Heart right ventricle (tissue), 16 donors: ENCODE data around the gene FILIP1L. TPM values are rescaled to one million over a fixed set of nuclear protein-coding genes. Genes with fewer than 3 reads are reported as not detected.
A peak's percentile ranks its signal among the peaks of the same experiment; 100 is the strongest.
"Not testable (repeated sequence)": the region's sequence is repeated elsewhere in the genome, so short reads cannot be mapped to it uniquely, and the experiment has no call there.

Experiments used
- ATAC-seq, 8 donors: fragments of 200-7000 bp; cut with Tn5 transposase; one replicate each; pipeline ENCODE4 v1.9.1; 2020; ENCODE audit warnings: mild to moderate bottlenecking in 8 of 8, moderate library complexity in 8 of 8, moderate number of reproducible peaks in 1 of 8
- DNase-seq, 2 donors: peaks; one replicate each; pipeline ENCODE4 v3.0.0-alpha.2; 2020
- H3K27ac ChIP-seq, 10 donors: fragments of 200-600 bp; sonication (generic) in 2 of 10; one replicate each; pipeline versions ENCODE4 v1.5.0 to v1.8.0; 2020 to 2022; ENCODE audit warnings: mild to moderate bottlenecking in 3 of 10
- H3K27me3 ChIP-seq, 7 donors: fragments of 200-600 bp; one replicate each; pipeline ENCODE4 v1.8.0; 2021 to 2022; ENCODE audit warnings: mild to moderate bottlenecking in 2 of 7
- H3K36me3 ChIP-seq, 9 donors: fragments of 200-600 bp; sonication (generic) in 1 of 9; one replicate each; pipeline versions ENCODE4 v1.5.0 to v1.8.0; 2020 to 2022; ENCODE audit warnings: mild to moderate bottlenecking in 2 of 9
- H3K4me1 ChIP-seq, 9 donors: fragments of 200-600 bp; sonication (generic) in 1 of 9; one replicate each; pipeline versions ENCODE4 v1.5.0 to v1.8.0; 2020 to 2022; ENCODE audit warnings: mild to moderate bottlenecking in 4 of 9
- H3K4me3 ChIP-seq, 10 donors: fragments of 200-600 bp; sonication (generic) in 2 of 10; one replicate each; pipeline versions ENCODE4 v1.5.0 to v1.8.0; 2020 to 2022; ENCODE audit warnings: mild to moderate bottlenecking in 7 of 10, moderate library complexity in 2 of 10
- H3K9me3 ChIP-seq, 11 donors: fragments of 200-600 bp in 10 of 11; sonication (generic) in 2 of 11; one replicate each; pipeline versions ENCODE4 v1.5.0 to v1.8.0; 2013 to 2022; ENCODE audit warnings: mild to moderate bottlenecking in 2 of 11, control low read depth in 1 of 11, moderate library complexity in 1 of 11
- WGBS, 2 donors: extraction: QIAGEN DNeasy Blood & Tissue Kit; methylation state at CpG; one replicate each; pipeline ENCODE4 v1.1.7; 2013; ENCODE audit warnings: inconsistent platforms in 1 of 2; 5-methylcytosine and 5-hydroxymethylcytosine counted together
- intact Hi-C, 10 donors: fragments of 100-400 bp; cut with DNase I; formaldehyde crosslinking; loops; one replicate each; pipeline versions ENCODE4 v1.11.1 to v1.14.2; 2022
- polyA plus RNA-seq, 2 donors: library from polyadenylated mRNA; stranded (reverse); fragments of 200-250 nt; gene quantifications; one replicate each; pipeline ENCODE4 v1.2.3, GENCODE V29; 2013
- total RNA-seq, 10 donors: library from RNA; stranded (reverse); fragmentation: NEBNext Ultra II Directional in 3 of 10; extraction: Animal tissue kit (Norgen Biotek cat#: 25700) in 3 of 10; gene quantifications; one replicate each; pipeline versions ENCODE4 v1.2.1 to v1.2.4, GENCODE V29; 2021 to 2023
- TF ChIP-seq, protein P1 (sequence below), 9 donors: fragments of 200-600 bp; sonication (generic) in 2 of 9; IDR thresholded peaks; one replicate each; pipeline versions ENCODE4 v1.5.0 to v1.8.0; 2021 to 2022; ENCODE audit warnings: antibody characterized with exemption in 9 of 9, mild to moderate bottlenecking in 5 of 9, moderate library complexity in 1 of 9
- donor health status: Arrhythmogenic right ventricular cardiomyopathy.
- donor health status: ischemic (EF 13 %, LVEDD 7.1; RV severe dilation, severe dysfunction).
- donor health status: healthy with polysubstance abuse.
- donor health status: DM: no; HTN: yes; CAD: no.
- donor health status: DM: no; HTN: no; CAD: no.
- donor health status: ischemic (EF 25% LVEDD 6.9; RV normal size, moderate dysfunction).
- donor health status: ischemic (EF 25% LVEDD 5.7; RV mildly dilated, moderate dysfunction).
- donor health status: healthy.
- donor health status: DM: yes; HTN: yes; CAD: no.
- donor health status: Ischemic cardiomyopathy.
- donor health status: ischemic (EF 35%, LVEDD 5.7; RV mildly dilated, moderate dysfunction).
- donor health status: nonischemic (EF 11% LVEDD 7.7; RV severe dilation, severe dysfunction).
- donor health status: DM: yes; HTN: yes; CAD: no.
- donor health status: PGD.
- donor health status: ischemic (EF 29% LVEDD 5.4; RV normal size, mild dysfunction).
- donor health status: nonischemic (EF 23%, LVEDD 6.1; RV moderate dilation, normal function).

The FILIP1L gene
- total and polyA plus RNA-seq, 12 donors, result 15.9 to 134 (median 64.3) TPM

DNA sequence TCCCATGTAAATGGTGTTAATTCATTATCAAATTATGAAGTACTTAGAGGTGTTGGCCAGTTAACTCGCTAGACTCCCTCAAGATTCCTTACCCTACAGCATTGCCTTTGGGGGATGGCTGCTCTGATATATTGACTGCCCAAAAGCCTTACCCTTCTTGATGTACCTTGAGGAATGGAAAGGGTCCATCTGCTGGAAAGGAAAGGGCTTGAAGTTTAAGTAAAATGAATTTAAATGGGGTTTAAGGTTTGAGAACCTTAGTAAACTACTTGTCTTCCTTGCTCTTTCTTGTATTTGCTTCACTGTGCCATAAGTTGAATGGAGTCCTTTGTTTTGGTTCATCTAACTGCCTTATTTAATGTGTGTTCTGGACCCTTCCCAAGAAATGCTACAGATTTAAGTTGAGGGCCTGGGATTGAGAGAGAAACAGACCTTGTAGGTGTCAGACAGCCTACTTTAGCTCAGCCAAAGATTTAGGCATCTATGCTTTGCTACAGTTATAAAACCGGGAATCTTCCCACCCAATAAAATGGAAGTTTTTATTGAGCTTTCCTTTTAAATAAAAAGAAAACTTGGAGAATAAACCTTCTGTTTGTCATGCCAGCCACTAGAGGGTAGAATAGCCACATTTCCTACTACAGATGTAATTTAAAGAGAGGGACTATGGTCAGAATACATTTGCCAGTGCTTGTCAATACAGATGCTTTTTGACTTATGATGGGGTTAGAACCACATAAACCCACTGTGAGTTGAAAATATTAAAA lies 271.3 kb downstream of the FILIP1L start:
- intact Hi-C loops, result loop anchor here in 8 of 10 donors (1.0 to 10.0 kb wide), 12 partner anchors 164 to 414 kb away; no protein-coding TSS in a partner anchor
- WGBS, 2 donors, result 28 to 35% methylated on average over 2 of the region's 2 CpGs

DNA sequence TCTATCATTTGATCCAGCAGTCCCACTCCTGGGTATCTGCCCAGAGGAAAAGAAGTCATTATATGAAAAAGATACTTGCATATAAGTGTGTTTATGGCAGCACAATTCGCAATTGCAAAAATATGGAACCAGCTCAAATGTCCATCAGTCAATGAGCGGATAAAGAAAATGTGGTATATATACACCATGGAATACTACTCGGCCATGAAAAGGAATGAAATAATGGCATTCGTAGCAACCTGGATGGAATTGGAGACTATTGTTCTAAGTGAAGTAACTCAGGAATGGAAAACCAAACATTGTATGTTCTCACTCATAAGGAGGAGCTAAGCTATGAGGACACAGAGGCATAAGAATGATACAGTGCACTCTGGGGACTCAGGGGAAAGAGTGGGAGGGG lies 272.4 kb downstream of the FILIP1L start:
- WGBS, 2 donors, result 98 to 99% methylated on average over 4 of the region's 4 CpGs
- H3K27ac ChIP-seq, H3K4me3 ChIP-seq, H3K27me3 ChIP-seq, H3K9me3 ChIP-seq, ATAC-seq, DNase-seq: not testable (repeated sequence)
- intact Hi-C loops, result loop anchor here in 8 of 10 donors (2.0 to 10.0 kb wide), 11 partner anchors 165 to 415 kb away; no protein-coding TSS in a partner anchor
- Histone ChIP-seq H3K4me1 (peaks cover 0 to 60% (median 47%) of the 10 kb centered on the region in 9 donors), H3K36me3 (peaks cover 0 to 13% (median 0%) of the 10 kb centered on the region in 9 donors)

More for the DNA sequence above, 271.3 kb downstream of the FILIP1L start:
- Histone ChIP-seq H3K27me3 (no peaks in the 10 kb centered on the region), H3K4me3 (peak overlapping the region in 1 of 10 donors; percentile 3), H3K36me3 (peaks cover 0 to 11% (median 0%) of the 10 kb centered on the region in 9 donors), H3K9me3 (no peaks in the 10 kb centered on the region), H3K27ac (peak overlapping the region in 8 of 10 donors; percentile 2 to 81 (median 76)), H3K4me1 (peaks cover 0 to 60% (median 50%) of the 10 kb centered on the region in 9 donors)
- DNase-seq (peak in 1 of 2 donors; percentile 32), ATAC-seq (peak; percentile 49 to 83 (median 74))
- TF ChIP-seq, protein P1, sequence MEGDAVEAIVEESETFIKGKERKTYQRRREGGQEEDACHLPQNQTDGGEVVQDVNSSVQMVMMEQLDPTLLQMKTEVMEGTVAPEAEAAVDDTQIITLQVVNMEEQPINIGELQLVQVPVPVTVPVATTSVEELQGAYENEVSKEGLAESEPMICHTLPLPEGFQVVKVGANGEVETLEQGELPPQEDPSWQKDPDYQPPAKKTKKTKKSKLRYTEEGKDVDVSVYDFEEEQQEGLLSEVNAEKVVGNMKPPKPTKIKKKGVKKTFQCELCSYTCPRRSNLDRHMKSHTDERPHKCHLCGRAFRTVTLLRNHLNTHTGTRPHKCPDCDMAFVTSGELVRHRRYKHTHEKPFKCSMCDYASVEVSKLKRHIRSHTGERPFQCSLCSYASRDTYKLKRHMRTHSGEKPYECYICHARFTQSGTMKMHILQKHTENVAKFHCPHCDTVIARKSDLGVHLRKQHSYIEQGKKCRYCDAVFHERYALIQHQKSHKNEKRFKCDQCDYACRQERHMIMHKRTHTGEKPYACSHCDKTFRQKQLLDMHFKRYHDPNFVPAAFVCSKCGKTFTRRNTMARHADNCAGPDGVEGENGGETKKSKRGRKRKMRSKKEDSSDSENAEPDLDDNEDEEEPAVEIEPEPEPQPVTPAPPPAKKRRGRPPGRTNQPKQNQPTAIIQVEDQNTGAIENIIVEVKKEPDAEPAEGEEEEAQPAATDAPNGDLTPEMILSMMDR (IDR thresholded peaks at IDR 0.05), result peak; percentile 47 to 83 (median 72)

DNA sequence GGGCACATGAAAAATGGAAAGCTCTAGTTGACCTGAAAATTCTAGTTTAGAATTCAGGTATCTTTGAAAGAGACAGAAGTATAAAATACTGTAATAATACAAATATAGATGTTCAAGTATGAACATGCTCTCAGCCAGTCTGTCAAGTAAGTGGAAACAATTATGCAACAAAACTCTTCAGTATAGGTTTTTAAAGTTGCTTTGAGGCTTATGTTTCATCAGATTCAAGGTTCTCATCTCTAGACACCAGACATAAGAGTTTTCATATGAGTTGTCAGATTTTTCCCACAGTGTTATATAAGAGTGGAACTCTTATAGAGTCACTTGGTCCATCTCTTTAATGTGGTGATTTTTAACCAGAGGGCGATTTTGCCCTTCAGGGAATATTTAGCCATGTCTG lies 274.7 kb downstream of the FILIP1L start:
- WGBS, 2 donors, result 88 to 89% methylated on average over 1 of the region's 1 CpG
- Histone ChIP-seq H3K9me3 (no peaks in the 10 kb centered on the region), H3K27ac (no peak overlapping the region), H3K27me3 (no peaks in the 10 kb centered on the region), H3K36me3 (peaks cover 0 to 13% (median 0%) of the 10 kb centered on the region in 9 donors), H3K4me1 (peaks cover 0 to 55% (median 30%) of the 10 kb centered on the region in 9 donors), H3K4me3 (no peak overlapping the region)
- intact Hi-C loops, result loop anchor here in 9 of 10 donors (5.0 to 10.0 kb wide), 9 partner anchors 168 to 418 kb away; no protein-coding TSS in a partner anchor
- ATAC-seq (no peak), DNase-seq (no peak)
- TF ChIP-seq, protein P1 (IDR thresholded peaks at IDR 0.05), result no peak

DNA sequence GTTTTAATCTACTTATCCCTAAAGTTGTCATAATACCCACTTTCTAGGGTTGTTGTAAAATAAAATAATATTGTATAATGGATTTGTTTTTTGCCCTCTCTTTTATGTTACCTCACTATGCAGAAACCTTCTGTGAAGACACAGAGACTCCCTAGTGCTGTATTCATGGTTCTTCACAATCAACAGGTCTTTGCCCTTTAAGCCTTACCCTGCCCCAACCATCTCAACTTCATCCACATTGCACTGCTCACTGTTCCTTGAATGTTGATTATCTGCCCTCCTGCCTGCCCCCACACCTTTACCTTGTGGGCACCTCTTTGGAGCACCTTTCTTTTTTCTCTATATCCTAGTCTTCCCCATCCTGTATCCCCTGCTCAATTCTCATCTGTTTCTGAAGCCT lies 275.5 kb downstream of the FILIP1L start:
- no peaks in the 10 kb centered on the region for H3K9me3 ChIP-seq
- intact Hi-C loops, result loop anchor here in 1 of 10 donors (5.0 kb wide), 2 partner anchors 229 to 419 kb away; no protein-coding TSS in a partner anchor
- peaks cover 0 to 13% (median 0%) of the 10 kb centered on the region in 9 donors for H3K36me3 ChIP-seq
- ATAC-seq (no peak), DNase-seq (no peak)
- no peak overlapping the region for H3K27ac ChIP-seq
- H3K4me3 ChIP-seq, result no peak overlapping the region
- TF ChIP-seq, protein P1 (IDR thresholded peaks at IDR 0.05), result no peak
- H3K4me1 ChIP-seq, result peaks cover 0 to 53% (median 25%) of the 10 kb centered on the region in 9 donors
- no peaks in the 10 kb centered on the region for H3K27me3 ChIP-seq
